Hepatocyte (in vitro differentiated cells): ENCODE results near the gene SHC4. TPM values are rescaled to one million over a fixed set of nuclear protein-coding genes. Genes with fewer than 3 reads are reported as not detected.

Source experiments
- DNase-seq: peaks from one replicate; pipeline ENCODE4 v3.0.0-alpha.2; 2016; ENCODE audit warnings: low spot score
- H2AFZ ChIP-seq: fragments of 200-600 bp; sonication (generic); 2 replicates; pipeline ENCODE4 v1.6.0; 2016; ENCODE audit warnings: antibody characterized with exemption, mild to moderate bottlenecking
- H3K27ac ChIP-seq: fragments of 200-600 bp; sonication (generic); 2 replicates; pipeline ENCODE4 v1.5.1; 2016; ENCODE audit warnings: mild to moderate bottlenecking
- H3K27me3 ChIP-seq: fragments of 200-600 bp; sonication (generic); 2 replicates; pipeline ENCODE4 v1.6.1; 2016
- H3K36me3 ChIP-seq: fragments of 200-600 bp; sonication (generic); replicated peaks from 2 replicates; pipeline ENCODE4 v1.5.1; 2016; ENCODE audit warnings: low read depth; ENCODE audit not compliant: insufficient read depth
- H3K4me1 ChIP-seq: fragments of 200-600 bp; sonication (generic); 2 replicates; pipeline ENCODE4 v1.5.1; 2016; ENCODE audit warnings: mild to moderate bottlenecking, moderate library complexity; ENCODE audit not compliant: insufficient read depth
- H3K4me2 ChIP-seq: fragments of 200-600 bp; sonication (generic); 2 replicates; pipeline ENCODE4 v1.6.0; 2016
- H3K4me3 ChIP-seq: fragments of 200-600 bp; sonication (generic); 2 replicates; pipeline ENCODE4 v1.5.1; 2016; ENCODE audit warnings: mild to moderate bottlenecking
- H3K79me2 ChIP-seq: fragments of 200-600 bp; sonication (generic); 2 replicates; pipeline ENCODE4 v1.6.0; 2017; ENCODE audit warnings: mild to moderate bottlenecking
- H3K9me2 ChIP-seq: fragments of 200-600 bp; sonication (generic); replicated peaks from 2 replicates; pipeline ENCODE4 v1.6.0; 2017; ENCODE audit warnings: mild to moderate bottlenecking; ENCODE audit not compliant: insufficient read depth
- H3K9me3 ChIP-seq: fragments of 200-600 bp; sonication (generic); 2 replicates; pipeline ENCODE4 v1.5.1; 2016; ENCODE audit warnings: low read depth, mild to moderate bottlenecking
- H4K20me1 ChIP-seq: fragments of 200-600 bp; sonication (generic); 2 replicates; pipeline ENCODE4 v1.6.0; 2016; ENCODE audit warnings: mild to moderate bottlenecking; ENCODE audit not compliant: insufficient read depth, poor library complexity, severe bottlenecking
- CTCF ChIP-seq: fragments of 200-600 bp; sonication (generic); IDR thresholded peaks from 2 replicates; pipeline ENCODE4 v1.5.1; 2016; ENCODE audit warnings: antibody characterized with exemption, mild to moderate bottlenecking; ENCODE audit not compliant: poor library complexity
- EZH2 ChIP-seq: fragments of 200-600 bp; sonication (generic); IDR thresholded peaks from 2 replicates; pipeline ENCODE4 v1.6.1; 2016; ENCODE audit warnings: antibody characterized with exemption, mild to moderate bottlenecking, borderline replicate concordance
- EZH2phosphoT487 ChIP-seq: fragments of 200-600 bp; sonication (generic); IDR thresholded peaks from one replicate; pipeline ENCODE4 v1.6.1; 2018; ENCODE audit warnings: antibody characterized with exemption, mild to moderate bottlenecking, low read depth, moderate library complexity; ENCODE audit not compliant: unreplicated experiment, severe bottlenecking
- WGBS: methylation state at CpG from one replicate; pipeline ENCODE4 v1.1.6; 2016; ENCODE audit warnings: low lambda C conversion rate; ENCODE audit errors: missing lambda C conversion rate; 5-methylcytosine and 5-hydroxymethylcytosine counted together
- polyA plus RNA-seq: library from polyadenylated mRNA; unstranded; fragments of >200 nt; fragmentation: Nextera tagmentation; extraction: Ambion mirVana; gene quantifications from 2 replicates; pipeline ENCODE4 v1.2.1, GENCODE V29; 2016
- total RNA-seq: library from RNA; depleted of rRNA; stranded (reverse); fragments of >200 nt; gene quantifications from 2 replicates; pipeline ENCODE4 v1.2.3, GENCODE V29; 2014

Gene SHC4
- total and polyA plus RNA-seq, 2 experiments from 2014 or later = 0.75 to 1.00 TPM

- TF ChIP-seq EZH2phosphoT487 = no peak
- no peak for TF ChIP-seq EZH2
- no peak for TF ChIP-seq CTCF
- no peaks in the 10 kb centered on the region for H3K9me3 ChIP-seq
- no peaks in the 10 kb centered on the region for H4K20me1 ChIP-seq
- no peak for DNase-seq
- no peak overlapping the region for H3K4me3 ChIP-seq
- H3K9me2 ChIP-seq = no peaks in the 10 kb centered on the region
- 88% methylated on average over 2 of the region's 2 CpGs for WGBS
- H3K36me3 ChIP-seq = no peaks in the 10 kb centered on the region
- peaks cover 4% of the 10 kb centered on the region for H3K4me1 ChIP-seq
- H3K27me3 ChIP-seq = no peaks in the 10 kb centered on the region
- H3K4me2 ChIP-seq = no peak overlapping the region
- H2AFZ ChIP-seq = no peak overlapping the region
- peak overlapping the region; percentile 71 for H3K27ac ChIP-seq
- no peaks in the 10 kb centered on the region for H3K79me2 ChIP-seq
These were observed 18.3 kb downstream of the SHC4 start for GRCh38 chr15:48945386-48945785.

- TF ChIP-seq CTCF = no peak
- no peak for TF ChIP-seq EZH2phosphoT487
- TF ChIP-seq EZH2 = no peak
- Histone ChIP-seq H3K27ac (no peak overlapping the region), H3K9me2 (no peaks in the 10 kb centered on the region), H3K4me2 (no peak overlapping the region), H2AFZ (no peak overlapping the region), H4K20me1 (no peaks in the 10 kb centered on the region), H3K79me2 (no peaks in the 10 kb centered on the region), H3K36me3 (no peaks in the 10 kb centered on the region), H3K4me3 (no peak overlapping the region), H3K4me1 (peaks cover 4% of the 10 kb centered on the region), H3K9me3 (no peaks in the 10 kb centered on the region), H3K27me3 (no peaks in the 10 kb centered on the region)
- no peak for DNase-seq
- 84% methylated on average over 5 of the region's 5 CpGs for WGBS
These were observed 21.8 kb downstream of the SHC4 start for GRCh38 chr15:48941904-48942303.

- TF ChIP-seq CTCF = no peak
- no peak for TF ChIP-seq EZH2phosphoT487
- no peak for TF ChIP-seq EZH2
- no peak overlapping the region for H3K4me2 ChIP-seq
- H3K9me2 ChIP-seq = no peaks in the 10 kb centered on the region
- no peaks in the 10 kb centered on the region for H4K20me1 ChIP-seq
- H3K27ac ChIP-seq = peak overlapping the region; percentile 59
- H3K4me3 ChIP-seq = no peak overlapping the region
- H3K9me3 ChIP-seq = no peaks in the 10 kb centered on the region
- H3K4me1 ChIP-seq = no peaks in the 10 kb centered on the region
- H3K36me3 ChIP-seq = no peaks in the 10 kb centered on the region
- DNase-seq = peak; percentile 23
- H3K79me2 ChIP-seq = no peaks in the 10 kb centered on the region
- WGBS = 81% methylated on average over 6 of the region's 6 CpGs
- no peak overlapping the region for H2AFZ ChIP-seq
- H3K27me3 ChIP-seq = no peaks in the 10 kb centered on the region
These were observed 23.2 kb downstream of the SHC4 start for GRCh38 chr15:48940508-48940907.

DNA sequence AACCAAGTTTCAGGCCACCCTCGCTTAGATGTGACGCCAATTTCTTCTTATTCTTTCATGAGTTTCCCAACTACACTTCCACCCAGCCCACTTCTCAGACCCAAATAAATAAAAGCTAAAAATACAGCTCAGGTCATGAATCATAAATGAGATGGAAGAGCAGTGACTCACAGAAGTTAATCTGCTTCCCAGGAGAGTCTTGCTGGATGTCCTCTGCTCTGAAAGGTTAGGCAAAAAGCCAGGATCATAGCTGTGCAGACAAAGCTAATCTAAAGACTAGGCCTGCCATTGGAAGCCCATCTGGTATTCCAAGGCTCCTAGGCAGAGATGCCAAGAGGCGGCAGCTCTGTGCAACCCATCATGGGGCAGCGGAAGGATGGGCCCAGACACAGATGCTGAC, 24.1 kb downstream of the SHC4 start:
- Histone ChIP-seq H4K20me1 (no peaks in the 10 kb centered on the region), H3K4me3 (no peak overlapping the region), H3K9me3 (no peaks in the 10 kb centered on the region), H3K27me3 (no peaks in the 10 kb centered on the region), H3K79me2 (no peaks in the 10 kb centered on the region), H3K9me2 (no peaks in the 10 kb centered on the region), H3K4me1 (no peaks in the 10 kb centered on the region), H2AFZ (no peak overlapping the region), H3K27ac (peak overlapping the region; percentile 25), H3K4me2 (no peak overlapping the region), H3K36me3 (no peaks in the 10 kb centered on the region)
- TF ChIP-seq CTCF = no peak
- TF ChIP-seq EZH2 = no peak
- TF ChIP-seq EZH2phosphoT487 = no peak
- WGBS = 93% methylated on average over 4 of the region's 4 CpGs
- DNase-seq = peak; percentile 43
